Camera-type eye (tissue), 1 donor: ENCODE results near the gene DVL1. TPM values are rescaled to one million over a fixed set of nuclear protein-coding genes. Genes with fewer than 3 reads are reported as not detected.

Experiments used
- total RNA-seq: library from RNA; depleted of rRNA; stranded (reverse); fragments of >200 nt; gene quantifications from one replicate; pipeline ENCODE4 v1.2.3, GENCODE V29; 2014

Gene DVL1
- 57.0 TPM for total RNA-seq

GRCh38 chr1:1349256-1350012 is at the start of gene DVL1:
Gene DVL1 (minus strand): TSS chr1:1349418. CDS start chr1:1349065, 353 bp downstream.

GRCh38 chr1:1374929-1375662 is 25.9 kb upstream of the DVL1 start, which contains the start of gene AURKAIP1:
Gene AURKAIP1 (minus strand): TSS chr1:1375207. CDS start chr1:1374756, 451 bp downstream.

GRCh38 chr1:1358433-1359271 is 9.4 kb upstream of the DVL1 start, which contains the start of gene MXRA8:
Gene MXRA8 (minus strand): TSS chr1:1358555. CDS start chr1:1358504, 51 bp downstream.

GRCh38 chr1:1331068-1331965 is 17.9 kb downstream of the DVL1 start, which contains the start of gene TAS1R3:
Gene TAS1R3 (plus strand): TSS chr1:1331280. CDS start chr1:1331346, 66 bp downstream.

GRCh38 chr1:1324524-1325287 is 24.5 kb downstream of the DVL1 start, which contains the start of the genes CPTP and INTS11:
Gene CPTP (plus strand): TSS chr1:1324802. CDS start chr1:1326911, 2,109 bp downstream.
Gene INTS11 (minus strand): TSS chr1:1324660. CDS start chr1:1324608, 52 bp downstream.

GRCh38 chr1:1307923-1308755 is 41.1 kb downstream of the DVL1 start, which contains the start of the genes ACAP3 and PUSL1:
Gene ACAP3 (minus strand): TSS chr1:1307930. CDS start chr1:1307815, 115 bp downstream.
Gene PUSL1 (plus strand): TSS chr1:1308597. CDS start chr1:1308644, 47 bp downstream.

Other genes with a start within 250 kb of the DVL1 start
- gene C1orf159, start 233.3 kb downstream of the DVL1 start, total RNA-seq: 16.2 TPM
- not detected for gene TTLL10, start 175.5 kb downstream of the DVL1 start, total RNA-seq
- not detected for gene TNFRSF18, start 142.8 kb downstream of the DVL1 start, total RNA-seq
- gene TNFRSF4, start 135.3 kb downstream of the DVL1 start, total RNA-seq: 0.22 TPM
- gene SDF4, start 117.4 kb downstream of the DVL1 start, total RNA-seq: 74.0 TPM
- 18.1 TPM for gene B3GALT6, start 117.2 kb downstream of the DVL1 start, total RNA-seq
- 2.5 TPM for gene C1QTNF12, start 102.7 kb downstream of the DVL1 start, total RNA-seq
- 46.0 TPM for gene UBE2J2, start 75.6 kb downstream of the DVL1 start, total RNA-seq
- gene SCNN1D, start 69.0 kb downstream of the DVL1 start, total RNA-seq: 7.1 TPM
- gene ACAP3, start 41.5 kb downstream of the DVL1 start, total RNA-seq: 136 TPM
- 17.1 TPM for gene PUSL1, start 40.8 kb downstream of the DVL1 start, total RNA-seq
- gene INTS11, start 24.8 kb downstream of the DVL1 start, total RNA-seq: 90.8 TPM
- gene CPTP, start 24.6 kb downstream of the DVL1 start, total RNA-seq: 18.3 TPM
- 0.77 TPM for gene TAS1R3, start 18.1 kb downstream of the DVL1 start, total RNA-seq
- gene MXRA8, start 9.1 kb upstream of the DVL1 start, total RNA-seq: 127 TPM
- 47.2 TPM for gene AURKAIP1, start 25.8 kb upstream of the DVL1 start, total RNA-seq
- gene CCNL2, start 49.9 kb upstream of the DVL1 start, total RNA-seq: 314 TPM
- gene MRPL20, start 57.9 kb upstream of the DVL1 start, total RNA-seq: 74.5 TPM
- gene ANKRD65, start 71.9 kb upstream of the DVL1 start, total RNA-seq: 8.1 TPM
- 19.8 TPM for gene VWA1, start 86.3 kb upstream of the DVL1 start, total RNA-seq
- gene ATAD3C, start 100.3 kb upstream of the DVL1 start, total RNA-seq: 0.05 TPM
- 20.4 TPM for gene ATAD3B, start 122.3 kb upstream of the DVL1 start, total RNA-seq
- 12.8 TPM for gene ATAD3A, start 162.7 kb upstream of the DVL1 start, total RNA-seq
- 12.0 TPM for gene TMEM240, start 191.2 kb upstream of the DVL1 start, total RNA-seq
- gene SSU72, start 225.4 kb upstream of the DVL1 start, total RNA-seq: 58.5 TPM